Stimulated activated CD8-positive, alpha-beta memory T cell treated with anti-CD3 and anti-CD28 coated beads, Interleukin-12 subunit alpha, Interleukin-12 subunit beta, amount 100 ng/mL, for 4 hours (primary cell): ENCODE data around the gene DCC.

ENCODE experiments used
- DNase-seq: peaks from one replicate; pipeline ENCODE4 v3.0.0-alpha.2; 2020; ENCODE audit warnings: low read depth

DCC gene

GRCh38 chr18:53521068-53521467 lies 1181.1 kb downstream of the DCC start:
- no peak for DNase-seq

- no peak for DNase-seq
Observed at GRCh38 chr18:53526101-53526870, 1186.3 kb downstream of the DCC start.

- DNase-seq: no peak
Observed at GRCh38 chr18:53527365-53527764, 1187.4 kb downstream of the DCC start.

GRCh38 chr18:53531187-53531586 lies 1191.2 kb downstream of the DCC start:
- no peak for DNase-seq

- no peak for DNase-seq
Observed at GRCh38 chr18:53531896-53532295, 1191.9 kb downstream of the DCC start.

GRCh38 chr18:53534203-53534602 lies 1194.2 kb downstream of the DCC start:
- no peak for DNase-seq

- no peak for DNase-seq
Observed at GRCh38 chr18:53534695-53535094, 1194.7 kb downstream of the DCC start.

- DNase-seq: no peak
Observed at GRCh38 chr18:53536908-53537307, 1196.9 kb downstream of the DCC start.

- no peak for DNase-seq
Observed at GRCh38 chr18:53541924-53542323, 1201.9 kb downstream of the DCC start.

GRCh38 chr18:53543711-53544110 lies 1203.7 kb downstream of the DCC start:
- DNase-seq: no peak

GRCh38 chr18:53544917-53545316 lies 1204.9 kb downstream of the DCC start:
- no peak for DNase-seq

- DNase-seq: no peak
Observed at GRCh38 chr18:53551868-53552426, 1212.0 kb downstream of the DCC start.

GRCh38 chr18:53553030-53553429 lies 1213.0 kb downstream of the DCC start:
- DNase-seq: no peak

- DNase-seq: no peak
Observed at GRCh38 chr18:53556450-53556849, 1216.5 kb downstream of the DCC start.

- DNase-seq: no peak
Observed at GRCh38 chr18:53560546-53560945, 1220.5 kb downstream of the DCC start.

GRCh38 chr18:53566626-53567025 lies 1226.6 kb downstream of the DCC start:
- no peak for DNase-seq

- DNase-seq: no peak
Observed at GRCh38 chr18:53567929-53568574, 1228.1 kb downstream of the DCC start.
